A204.1 (cell line): ENCODE measurements around the gene NUDCD3.

Source experiments
- FAIRE-seq: peaks from 2 replicates; lab custom pipeline; 2012; peaks lifted over from hg19 to GRCh38; lab: Jason Lieb, UNC

The NUDCD3 gene

GRCh38 chr7:44477938-44478337, 12.5 kb downstream of the NUDCD3 start:
- no peak for FAIRE-seq

- peak; percentile 55 for FAIRE-seq
These were observed 13.2 kb downstream of the NUDCD3 start for GRCh38 chr7:44477063-44477830.

- no peak for FAIRE-seq
These were observed 14.1 kb downstream of the NUDCD3 start for GRCh38 chr7:44476313-44476712.

GRCh38 chr7:44473295-44473694, 17.2 kb downstream of the NUDCD3 start:
- FAIRE-seq: no peak

- no peak for FAIRE-seq
These were observed 17.6 kb downstream of the NUDCD3 start for GRCh38 chr7:44472843-44473242.

- no peak for FAIRE-seq
These were observed 18.6 kb downstream of the NUDCD3 start for GRCh38 chr7:44471850-44472249.

- FAIRE-seq: no peak
These were observed 19.0 kb downstream of the NUDCD3 start for GRCh38 chr7:44471436-44471835.

GRCh38 chr7:44470628-44471245, 19.7 kb downstream of the NUDCD3 start:
- no peak for FAIRE-seq

GRCh38 chr7:44470135-44470479, 20.4 kb downstream of the NUDCD3 start:
- no peak for FAIRE-seq

- FAIRE-seq: no peak
These were observed 20.9 kb downstream of the NUDCD3 start for GRCh38 chr7:44469461-44470134.

GRCh38 chr7:44467217-44467548, 23.3 kb downstream of the NUDCD3 start:
- no peak for FAIRE-seq

GRCh38 chr7:44466300-44467216, 23.9 kb downstream of the NUDCD3 start:
- FAIRE-seq: no peak

- FAIRE-seq: no peak
These were observed 25.0 kb downstream of the NUDCD3 start for GRCh38 chr7:44465490-44465889.

- peak; percentile 46 for FAIRE-seq
These were observed 27.2 kb downstream of the NUDCD3 start for GRCh38 chr7:44463169-44463808.

GRCh38 chr7:44461387-44461786, 29.1 kb downstream of the NUDCD3 start:
- FAIRE-seq: no peak

- FAIRE-seq: no peak
These were observed 30.1 kb downstream of the NUDCD3 start for GRCh38 chr7:44460325-44460724.

- FAIRE-seq: no peak
These were observed 35.3 kb downstream of the NUDCD3 start for GRCh38 chr7:44455155-44455554.

GRCh38 chr7:44454348-44454747, 36.1 kb downstream of the NUDCD3 start:
- FAIRE-seq: no peak

GRCh38 chr7:44451123-44451522, 39.3 kb downstream of the NUDCD3 start:
- no peak for FAIRE-seq

- no peak for FAIRE-seq
These were observed 40.9 kb downstream of the NUDCD3 start for GRCh38 chr7:44449584-44449928.

GRCh38 chr7:44448922-44449583, 41.4 kb downstream of the NUDCD3 start:
- FAIRE-seq: no peak
